SW 1271 (cell line): ENCODE measurements around the gene SFI1.
A peak's percentile ranks its signal among the peaks of the same experiment; 100 is the strongest.

Experiments used
- DNase-seq, 2 experiments: peaks; one replicate each; lab custom pipeline; 2025; lab: John Stamatoyannopoulos, UW

SFI1 gene

GRCh38 chr22:31595271-31595670, 98.9 kb downstream of the SFI1 start:
- DNase-seq: no peak

GRCh38 chr22:31602259-31602952, 106.1 kb downstream of the SFI1 start:
- DNase-seq: peak in 1 of 2 experiments; percentile 72

- no peak for DNase-seq
These were observed 106.8 kb downstream of the SFI1 start for GRCh38 chr22:31603081-31603525.

- DNase-seq: no peak
These were observed 107.2 kb downstream of the SFI1 start for GRCh38 chr22:31603574-31603973.

GRCh38 chr22:31604137-31604705, 107.9 kb downstream of the SFI1 start:
- no peak for DNase-seq

- DNase-seq: no peak
These were observed 108.7 kb downstream of the SFI1 start for GRCh38 chr22:31604746-31605705.

GRCh38 chr22:31605851-31606585, 109.7 kb downstream of the SFI1 start:
- no peak for DNase-seq

- no peak for DNase-seq
These were observed 111.4 kb downstream of the SFI1 start for GRCh38 chr22:31607696-31608095.

- no peak for DNase-seq
These were observed 113.4 kb downstream of the SFI1 start for GRCh38 chr22:31609716-31610115.

GRCh38 chr22:31610611-31611010, 114.3 kb downstream of the SFI1 start:
- DNase-seq: no peak

- DNase-seq: no peak
These were observed 114.9 kb downstream of the SFI1 start for GRCh38 chr22:31611061-31611760.

- no peak for DNase-seq
These were observed 116.6 kb downstream of the SFI1 start for GRCh38 chr22:31612891-31613285.

- DNase-seq: no peak
These were observed 117.1 kb downstream of the SFI1 start for GRCh38 chr22:31613286-31613903.

- no peak for DNase-seq
These were observed 117.6 kb downstream of the SFI1 start for GRCh38 chr22:31613904-31614296.

GRCh38 chr22:31614781-31615490, 118.6 kb downstream of the SFI1 start:
- DNase-seq: no peak

- DNase-seq: no peak
These were observed 119.1 kb downstream of the SFI1 start for GRCh38 chr22:31615491-31615860.

- DNase-seq: no peak
These were observed 119.6 kb downstream of the SFI1 start for GRCh38 chr22:31615940-31616314.

GRCh38 chr22:31616315-31616980, 120.1 kb downstream of the SFI1 start:
- DNase-seq: no peak

GRCh38 chr22:31618057-31618456, 121.7 kb downstream of the SFI1 start:
- no peak for DNase-seq
